GM21367 (cell line): ENCODE results near the gene PPP6R3.
"Not testable (repeated sequence)": the region's sequence is repeated elsewhere in the genome, so short reads cannot be mapped to it uniquely, and the experiment has no call there.

Experiments
- ATAC-seq: cut with Tn5 transposase; IDR thresholded peaks from one replicate; pipeline ENCODE4 v1.9.1; 2021; ENCODE audit not compliant: unreplicated experiment

Gene PPP6R3

GRCh38 chr11:68524213-68524612 lies 63.7 kb downstream of the PPP6R3 start:
- no peak for ATAC-seq

GRCh38 chr11:68524681-68525080 lies 64.1 kb downstream of the PPP6R3 start:
- no peak for ATAC-seq

GRCh38 chr11:68525336-68525735 lies 64.8 kb downstream of the PPP6R3 start:
- no peak for ATAC-seq

- ATAC-seq: no peak
Measured at GRCh38 chr11:68525930-68526329, 65.4 kb downstream of the PPP6R3 start.

- no peak for ATAC-seq
Measured at GRCh38 chr11:68527585-68527984, 67.0 kb downstream of the PPP6R3 start.

GRCh38 chr11:68528630-68529029 lies 68.1 kb downstream of the PPP6R3 start:
- no peak for ATAC-seq

GRCh38 chr11:68531129-68531693 lies 70.7 kb downstream of the PPP6R3 start:
- ATAC-seq: no peak

GRCh38 chr11:68532727-68533369 lies 72.3 kb downstream of the PPP6R3 start:
- ATAC-seq: no peak

- ATAC-seq: no peak
Measured at GRCh38 chr11:68533945-68534344, 73.4 kb downstream of the PPP6R3 start.

- no peak for ATAC-seq
Measured at GRCh38 chr11:68535098-68535497, 74.5 kb downstream of the PPP6R3 start.

GRCh38 chr11:68536706-68537105 lies 76.2 kb downstream of the PPP6R3 start:
- ATAC-seq: no peak

GRCh38 chr11:68538025-68538424 lies 77.5 kb downstream of the PPP6R3 start:
- ATAC-seq: no peak

GRCh38 chr11:68539395-68539794 lies 78.8 kb downstream of the PPP6R3 start:
- no peak for ATAC-seq

GRCh38 chr11:68540504-68540903 lies 80.0 kb downstream of the PPP6R3 start:
- ATAC-seq: not testable (repeated sequence)

- ATAC-seq: no peak
Measured at GRCh38 chr11:68541116-68541515, 80.6 kb downstream of the PPP6R3 start.

GRCh38 chr11:68541991-68542390 lies 81.4 kb downstream of the PPP6R3 start:
- ATAC-seq: no peak

GRCh38 chr11:68542617-68543016 lies 82.1 kb downstream of the PPP6R3 start:
- ATAC-seq: no peak

GRCh38 chr11:68543594-68543993 lies 83.0 kb downstream of the PPP6R3 start:
- no peak for ATAC-seq

- no peak for ATAC-seq
Measured at GRCh38 chr11:68545347-68545746, 84.8 kb downstream of the PPP6R3 start.

- no peak for ATAC-seq
Measured at GRCh38 chr11:68545796-68546195, 85.2 kb downstream of the PPP6R3 start.

GRCh38 chr11:68546555-68546954 lies 86.0 kb downstream of the PPP6R3 start:
- no peak for ATAC-seq

GRCh38 chr11:68549789-68550484 lies 89.4 kb downstream of the PPP6R3 start:
- ATAC-seq: no peak

- ATAC-seq: no peak
Measured at GRCh38 chr11:68550485-68550817, 89.9 kb downstream of the PPP6R3 start.
